Measurements from ENCODE around the gene TMEM114.

DNA sequence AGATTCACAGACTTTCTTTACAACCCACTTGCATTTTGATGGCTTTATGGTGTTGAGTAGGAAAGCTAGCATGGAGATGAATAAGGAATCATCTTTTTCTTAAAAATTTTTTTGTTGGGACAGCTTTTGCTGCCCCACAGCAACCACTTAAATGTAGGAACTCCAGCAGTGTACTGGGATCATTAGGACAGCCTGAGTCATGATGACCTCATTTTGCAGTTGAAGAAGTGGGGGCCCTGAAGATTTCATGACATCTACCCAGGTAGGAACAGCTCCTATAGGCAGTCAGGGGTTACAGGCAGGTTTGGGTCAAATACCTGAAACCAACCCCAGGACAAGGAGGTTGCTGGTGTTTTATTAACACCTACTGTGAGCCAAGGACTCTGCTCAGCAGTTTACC lies 33.3 kb upstream of the TMEM114 start:
- TF ChIP-seq ELK1 (IDR thresholded peaks at IDR 0.05; ENCODE audit: low read depth, low read length): no peak
- TF ChIP-seq POLR2A (IDR thresholded peaks at IDR 0.05; ENCODE audit: low read length): no peak
- TF ChIP-seq MAFK (IDR thresholded peaks at IDR 0.05; ENCODE audit: partially characterized antibody): no peak
- TF ChIP-seq EHMT2 (IDR thresholded peaks at IDR 0.05; ENCODE audit: low read depth): no peak
- TF ChIP-seq, protein P1, sequence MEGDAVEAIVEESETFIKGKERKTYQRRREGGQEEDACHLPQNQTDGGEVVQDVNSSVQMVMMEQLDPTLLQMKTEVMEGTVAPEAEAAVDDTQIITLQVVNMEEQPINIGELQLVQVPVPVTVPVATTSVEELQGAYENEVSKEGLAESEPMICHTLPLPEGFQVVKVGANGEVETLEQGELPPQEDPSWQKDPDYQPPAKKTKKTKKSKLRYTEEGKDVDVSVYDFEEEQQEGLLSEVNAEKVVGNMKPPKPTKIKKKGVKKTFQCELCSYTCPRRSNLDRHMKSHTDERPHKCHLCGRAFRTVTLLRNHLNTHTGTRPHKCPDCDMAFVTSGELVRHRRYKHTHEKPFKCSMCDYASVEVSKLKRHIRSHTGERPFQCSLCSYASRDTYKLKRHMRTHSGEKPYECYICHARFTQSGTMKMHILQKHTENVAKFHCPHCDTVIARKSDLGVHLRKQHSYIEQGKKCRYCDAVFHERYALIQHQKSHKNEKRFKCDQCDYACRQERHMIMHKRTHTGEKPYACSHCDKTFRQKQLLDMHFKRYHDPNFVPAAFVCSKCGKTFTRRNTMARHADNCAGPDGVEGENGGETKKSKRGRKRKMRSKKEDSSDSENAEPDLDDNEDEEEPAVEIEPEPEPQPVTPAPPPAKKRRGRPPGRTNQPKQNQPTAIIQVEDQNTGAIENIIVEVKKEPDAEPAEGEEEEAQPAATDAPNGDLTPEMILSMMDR (IDR thresholded peaks at IDR 0.05): no peak
- TF ChIP-seq, protein P2, sequence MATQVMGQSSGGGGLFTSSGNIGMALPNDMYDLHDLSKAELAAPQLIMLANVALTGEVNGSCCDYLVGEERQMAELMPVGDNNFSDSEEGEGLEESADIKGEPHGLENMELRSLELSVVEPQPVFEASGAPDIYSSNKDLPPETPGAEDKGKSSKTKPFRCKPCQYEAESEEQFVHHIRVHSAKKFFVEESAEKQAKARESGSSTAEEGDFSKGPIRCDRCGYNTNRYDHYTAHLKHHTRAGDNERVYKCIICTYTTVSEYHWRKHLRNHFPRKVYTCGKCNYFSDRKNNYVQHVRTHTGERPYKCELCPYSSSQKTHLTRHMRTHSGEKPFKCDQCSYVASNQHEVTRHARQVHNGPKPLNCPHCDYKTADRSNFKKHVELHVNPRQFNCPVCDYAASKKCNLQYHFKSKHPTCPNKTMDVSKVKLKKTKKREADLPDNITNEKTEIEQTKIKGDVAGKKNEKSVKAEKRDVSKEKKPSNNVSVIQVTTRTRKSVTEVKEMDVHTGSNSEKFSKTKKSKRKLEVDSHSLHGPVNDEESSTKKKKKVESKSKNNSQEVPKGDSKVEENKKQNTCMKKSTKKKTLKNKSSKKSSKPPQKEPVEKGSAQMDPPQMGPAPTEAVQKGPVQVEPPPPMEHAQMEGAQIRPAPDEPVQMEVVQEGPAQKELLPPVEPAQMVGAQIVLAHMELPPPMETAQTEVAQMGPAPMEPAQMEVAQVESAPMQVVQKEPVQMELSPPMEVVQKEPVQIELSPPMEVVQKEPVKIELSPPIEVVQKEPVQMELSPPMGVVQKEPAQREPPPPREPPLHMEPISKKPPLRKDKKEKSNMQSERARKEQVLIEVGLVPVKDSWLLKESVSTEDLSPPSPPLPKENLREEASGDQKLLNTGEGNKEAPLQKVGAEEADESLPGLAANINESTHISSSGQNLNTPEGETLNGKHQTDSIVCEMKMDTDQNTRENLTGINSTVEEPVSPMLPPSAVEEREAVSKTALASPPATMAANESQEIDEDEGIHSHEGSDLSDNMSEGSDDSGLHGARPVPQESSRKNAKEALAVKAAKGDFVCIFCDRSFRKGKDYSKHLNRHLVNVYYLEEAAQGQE (IDR thresholded peaks at IDR 0.05): no peak
- TF ChIP-seq SREBF2 (IDR thresholded peaks at IDR 0.05): no peak
- TF ChIP-seq SMC3 (IDR thresholded peaks at IDR 0.05): no peak
- no peak for TF ChIP-seq MYC (IDR thresholded peaks at IDR 0.05; ENCODE audit: borderline replicate concordance, low read length)
- TF ChIP-seq BCL3 (IDR thresholded peaks at IDR 0.05): no peak
- no peak for TF ChIP-seq KDM5A (IDR thresholded peaks at IDR 0.05)
- no peak for TF ChIP-seq RAD21 (conservative IDR thresholded peaks at IDR 0.05 in 1 of 2, IDR thresholded peaks at IDR 0.05 in 1 of 2)
- TF ChIP-seq, protein P3, sequence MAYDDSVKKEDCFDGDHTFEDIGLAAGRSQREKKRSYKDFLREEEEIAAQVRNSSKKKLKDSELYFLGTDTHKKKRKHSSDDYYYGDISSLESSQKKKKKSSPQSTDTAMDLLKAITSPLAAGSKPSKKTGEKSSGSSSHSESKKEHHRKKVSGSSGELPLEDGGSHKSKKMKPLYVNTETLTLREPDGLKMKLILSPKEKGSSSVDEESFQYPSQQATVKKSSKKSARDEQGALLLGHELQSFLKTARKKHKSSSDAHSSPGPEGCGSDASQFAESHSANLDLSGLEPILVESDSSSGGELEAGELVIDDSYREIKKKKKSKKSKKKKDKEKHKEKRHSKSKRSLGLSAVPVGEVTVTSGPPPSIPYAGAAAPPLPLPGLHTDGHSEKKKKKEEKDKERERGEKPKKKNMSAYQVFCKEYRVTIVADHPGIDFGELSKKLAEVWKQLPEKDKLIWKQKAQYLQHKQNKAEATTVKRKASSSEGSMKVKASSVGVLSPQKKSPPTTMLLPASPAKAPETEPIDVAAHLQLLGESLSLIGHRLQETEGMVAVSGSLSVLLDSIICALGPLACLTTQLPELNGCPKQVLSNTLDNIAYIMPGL (CRISPR knock-in tag; IDR thresholded peaks at IDR 0.05; ENCODE audit: borderline replicate concordance): no peak

Data from A549 (cell line).